Body of pancreas (tissue), 4 donors: Measurements from ENCODE around the gene COL24A1.

Experiments
- POLR2A ChIP-seq, 3 donors: fragments of 450-650 bp; IDR thresholded peaks; one replicate each; pipeline ENCODE4 v1.6.1; 2016; ENCODE audit warnings: antibody characterized with exemption in 3 of 3, mild to moderate bottlenecking in 2 of 3
- TF ChIP-seq, protein P1 (sequence below), 7 experiments: fragments of 450-650 bp in 4 of 7; fragments of 200-600 bp in 3 of 7; sonication (generic) in 3 of 7; IDR thresholded peaks; one replicate each; pipeline ENCODE4 v1.5.1; 2016 to 2019; ENCODE audit warnings: antibody characterized with exemption in 7 of 7

DNA sequence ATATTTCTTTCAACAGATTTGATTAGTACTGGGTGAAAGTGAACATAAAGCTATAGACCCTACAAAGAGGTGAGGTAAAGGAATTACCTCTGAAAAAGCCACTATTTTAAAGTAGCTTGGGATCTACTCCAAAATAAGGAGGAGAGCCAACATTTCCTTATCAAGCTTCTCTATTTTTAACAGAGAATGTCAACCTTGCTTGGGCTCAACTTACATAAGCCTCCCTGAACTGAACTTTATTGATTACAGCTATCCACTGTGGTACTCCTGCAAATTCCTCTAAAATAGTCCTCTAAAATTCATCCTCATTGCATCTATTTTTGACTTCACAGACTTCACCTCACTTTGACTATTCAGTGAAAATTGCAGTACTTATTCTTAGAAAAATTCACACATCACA is 458.7 kb downstream of the COL24A1 start:
- TF ChIP-seq, protein P1, sequence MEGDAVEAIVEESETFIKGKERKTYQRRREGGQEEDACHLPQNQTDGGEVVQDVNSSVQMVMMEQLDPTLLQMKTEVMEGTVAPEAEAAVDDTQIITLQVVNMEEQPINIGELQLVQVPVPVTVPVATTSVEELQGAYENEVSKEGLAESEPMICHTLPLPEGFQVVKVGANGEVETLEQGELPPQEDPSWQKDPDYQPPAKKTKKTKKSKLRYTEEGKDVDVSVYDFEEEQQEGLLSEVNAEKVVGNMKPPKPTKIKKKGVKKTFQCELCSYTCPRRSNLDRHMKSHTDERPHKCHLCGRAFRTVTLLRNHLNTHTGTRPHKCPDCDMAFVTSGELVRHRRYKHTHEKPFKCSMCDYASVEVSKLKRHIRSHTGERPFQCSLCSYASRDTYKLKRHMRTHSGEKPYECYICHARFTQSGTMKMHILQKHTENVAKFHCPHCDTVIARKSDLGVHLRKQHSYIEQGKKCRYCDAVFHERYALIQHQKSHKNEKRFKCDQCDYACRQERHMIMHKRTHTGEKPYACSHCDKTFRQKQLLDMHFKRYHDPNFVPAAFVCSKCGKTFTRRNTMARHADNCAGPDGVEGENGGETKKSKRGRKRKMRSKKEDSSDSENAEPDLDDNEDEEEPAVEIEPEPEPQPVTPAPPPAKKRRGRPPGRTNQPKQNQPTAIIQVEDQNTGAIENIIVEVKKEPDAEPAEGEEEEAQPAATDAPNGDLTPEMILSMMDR (IDR thresholded peaks at IDR 0.05), result no peak
- no peak for TF ChIP-seq POLR2A (IDR thresholded peaks at IDR 0.05)
